ENCODE data around the gene TLCD4.

- no peak for TF ChIP-seq CTCF (IDR thresholded peaks at IDR 0.05; ENCODE audit: low read length)
- TF ChIP-seq EZH2 (optimal IDR thresholded peaks at IDR 0.05; ENCODE audit: low read depth, low read length), result no peak
- TF ChIP-seq EZH2phosphoT487 (IDR thresholded peaks at IDR 0.05; ENCODE audit: low read length), result no peak
These were observed 48.0 kb upstream of the TLCD4 start for GRCh38 chr1:95068956-95069709.
